ENCODE results near the gene PPOX.

The PPOX gene

DNA sequence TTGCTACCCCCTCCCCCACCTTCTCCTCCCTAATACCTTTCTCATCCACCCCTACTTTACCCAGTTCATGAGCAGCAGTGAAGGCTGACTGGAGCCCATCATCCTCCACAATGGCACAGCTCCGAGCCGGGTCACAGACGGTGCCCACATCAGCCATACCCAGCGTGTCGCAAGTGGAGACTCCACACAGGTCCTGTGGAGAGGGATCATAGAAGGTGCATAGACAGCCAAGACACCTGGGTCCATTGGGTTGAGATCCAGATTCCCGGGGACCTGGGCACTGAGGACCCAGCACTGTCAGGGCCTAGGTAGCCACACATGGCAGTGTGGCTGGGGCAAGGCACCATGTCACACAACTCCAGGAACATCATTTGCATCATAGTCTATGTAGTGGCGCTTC, 29.9 kb downstream of the PPOX start:
- Histone ChIP-seq H3K36me3 (no peaks in the 10 kb centered on the region), H3K4me2 (peak overlapping the region; percentile 44 to 94 (median 78); a peak in 19 of 22 replicates), H3K27ac (peak overlapping the region in 3 of 11 experiments; percentile 49 to 71 (median 50); a peak in 4 of 22 replicates), H3K27me3 (no peaks in the 10 kb centered on the region), H3K9me3 (replicated peaks in 1 of 11) (no peaks in the 10 kb centered on the region), H3K4me1 (peaks cover 68 to 100% (median 88%) of the 10 kb centered on the region in 10 experiments), H3K4me3 (no peak overlapping the region), H4K20me1 (no peaks in the 10 kb centered on the region), H3K9ac (no peak overlapping the region)
- TF ChIP-seq Cebpa-rat (IDR thresholded peaks at IDR 0.05): no peak

DNA sequence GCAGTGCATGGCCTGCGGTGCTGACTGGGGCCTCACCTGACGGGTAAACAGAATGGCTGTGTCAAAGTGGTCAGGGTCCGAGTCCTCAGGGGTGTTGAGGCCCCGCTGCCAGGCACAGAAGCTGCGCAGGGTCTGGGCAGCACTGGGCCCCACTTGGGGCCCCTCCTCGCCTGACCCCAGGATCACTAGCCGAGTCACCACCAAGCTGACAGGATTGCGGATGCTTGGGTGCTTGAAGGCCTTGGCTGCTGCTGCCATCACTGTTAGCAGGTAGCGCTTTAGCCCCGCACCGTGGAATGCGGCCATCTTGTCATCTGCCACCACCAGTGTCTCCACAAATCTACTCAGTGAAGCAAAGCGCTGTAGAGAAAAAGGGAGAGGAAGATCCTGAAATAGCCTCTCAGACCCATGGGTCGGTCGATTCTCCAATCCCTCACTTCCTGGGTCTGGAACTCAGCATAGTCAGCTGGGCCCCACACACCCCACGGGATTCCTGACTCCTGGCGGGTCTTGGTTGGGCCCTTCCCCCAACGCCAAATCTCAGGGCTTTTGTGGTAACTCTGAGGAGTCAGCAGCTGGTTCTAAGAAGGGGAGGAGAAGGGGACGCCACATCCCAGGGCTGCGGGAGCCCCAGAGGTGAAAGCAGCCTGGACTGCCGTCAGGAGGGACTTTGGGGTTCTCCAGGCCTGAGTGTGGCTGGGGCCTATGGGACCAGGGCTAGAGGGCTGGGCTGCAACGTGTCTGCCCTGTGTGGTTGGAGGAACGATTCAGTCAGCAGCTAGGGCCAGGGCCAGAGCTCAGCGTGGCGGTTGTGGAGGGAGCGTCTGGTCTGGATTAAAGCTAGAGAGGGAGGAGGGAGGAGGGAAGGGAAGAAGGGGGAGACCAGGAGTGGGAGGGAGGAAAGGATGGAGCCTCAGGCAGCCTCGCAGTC, 30.6 kb downstream of the PPOX start:
- peak overlapping the region; percentile 44 to 94 (median 78) for H3K4me2 ChIP-seq
- H3K27me3 ChIP-seq: no peaks in the 10 kb centered on the region
- no peaks in the 10 kb centered on the region for H4K20me1 ChIP-seq
- H3K9me3 ChIP-seq (replicated peaks in 1 of 11): no peaks in the 10 kb centered on the region
- TF ChIP-seq Cebpa-rat (IDR thresholded peaks at IDR 0.05): no peak
- H3K27ac ChIP-seq: peak overlapping the region in 10 of 11 experiments; percentile 16 to 71 (median 48); a peak in 21 of 22 replicates
- H3K9ac ChIP-seq: peak overlapping the region in 10 of 11 experiments; percentile 15 to 61 (median 34); a peak in 12 of 22 replicates
- peaks cover 75 to 100% (median 93%) of the 10 kb centered on the region in 10 experiments for H3K4me1 ChIP-seq
- no peaks in the 10 kb centered on the region for H3K36me3 ChIP-seq
- no peak overlapping the region for H3K4me3 ChIP-seq

DNA sequence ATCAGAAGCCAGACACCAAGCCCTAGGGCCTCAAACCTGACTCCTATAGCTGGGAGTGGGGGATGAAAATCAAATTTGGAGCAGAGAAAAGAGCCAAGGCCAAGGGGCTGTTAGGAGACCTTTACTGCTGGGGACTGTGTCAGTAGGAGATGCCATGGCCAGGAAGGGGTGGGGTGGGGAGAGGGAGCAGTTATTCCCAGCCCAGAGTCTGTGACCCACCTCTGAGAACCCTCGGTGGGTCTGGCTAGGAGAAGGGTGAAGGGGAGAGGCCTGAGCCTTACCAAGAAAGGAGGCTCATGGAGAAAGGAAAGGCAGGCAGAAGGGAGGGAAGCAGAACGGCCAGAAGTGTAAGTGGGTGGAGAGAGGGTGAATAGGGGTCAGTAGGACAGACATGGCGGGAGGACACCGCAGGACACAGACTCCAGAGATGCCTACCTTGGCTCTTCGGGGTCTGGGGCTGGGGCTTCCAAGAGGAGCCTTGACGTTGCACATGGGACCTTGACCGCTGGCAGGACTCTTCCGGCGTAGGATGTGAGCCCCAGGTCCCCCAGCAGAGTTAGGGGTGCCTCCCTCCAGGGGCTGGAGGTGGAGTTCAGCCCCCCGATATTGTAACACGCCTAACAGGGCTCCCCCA, 31.5 kb downstream of the PPOX start:
- peaks cover 75 to 94% (median 92%) of the 10 kb centered on the region in 10 experiments for H3K4me1 ChIP-seq
- H3K36me3 ChIP-seq: no peaks in the 10 kb centered on the region
- H3K4me3 ChIP-seq: no peak overlapping the region
- peak overlapping the region in 7 of 11 experiments; percentile 15 to 61 (median 34); a peak in 6 of 22 replicates for H3K9ac ChIP-seq
- H3K9me3 ChIP-seq (replicated peaks in 1 of 11): no peaks in the 10 kb centered on the region
- H3K4me2 ChIP-seq: peak overlapping the region; percentile 44 to 94 (median 78)
- no peaks in the 10 kb centered on the region for H3K27me3 ChIP-seq
- peak overlapping the region in 7 of 11 experiments; percentile 16 to 71 (median 49); a peak in 11 of 22 replicates for H3K27ac ChIP-seq
- no peaks in the 10 kb centered on the region for H4K20me1 ChIP-seq
- TF ChIP-seq Cebpa-rat (IDR thresholded peaks at IDR 0.05): no peak

DNA sequence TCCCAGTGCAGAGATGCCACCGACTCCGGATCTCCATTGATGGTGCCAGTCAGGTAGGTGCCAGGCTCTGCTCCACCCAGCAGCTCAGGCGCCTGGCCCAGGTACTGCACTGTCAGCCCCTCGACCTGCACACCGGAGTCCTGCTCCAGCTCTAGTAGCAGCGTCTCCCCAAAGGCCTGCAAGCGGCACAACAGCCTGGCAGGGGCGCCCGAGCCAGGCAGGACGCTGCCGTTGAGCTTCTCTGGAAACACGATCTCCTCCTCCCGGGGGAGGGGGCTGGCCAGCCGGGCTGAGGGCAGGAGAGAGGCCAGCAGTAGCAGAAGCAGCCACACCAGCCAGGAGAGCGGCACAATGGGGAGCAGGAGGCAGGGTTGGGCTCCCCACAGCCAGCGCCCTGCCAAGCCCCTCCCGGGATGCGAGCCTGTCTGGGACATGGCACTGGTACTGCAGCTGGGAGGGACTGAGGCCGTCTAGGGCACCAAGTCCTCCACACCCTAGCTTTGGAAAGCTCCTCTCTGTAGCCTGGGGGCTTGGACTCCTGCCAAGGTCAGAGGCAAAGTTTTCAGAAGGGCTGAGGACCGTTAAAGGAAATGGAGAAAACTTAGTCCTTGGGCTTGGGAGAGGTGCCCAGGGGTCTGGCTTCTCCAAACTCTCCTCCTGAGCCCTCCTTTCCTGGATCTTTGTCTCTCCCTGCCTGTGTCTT, 32.1 kb downstream of the PPOX start:
- TF ChIP-seq Cebpa-rat (IDR thresholded peaks at IDR 0.05): no peak
- H3K4me2 ChIP-seq: peak overlapping the region; percentile 16 to 94 (median 78); a peak in 19 of 22 replicates
- peaks cover 0 to 3% (median 2%) of the 10 kb centered on the region in 11 experiments; a peak in 13 of 22 replicates for H3K36me3 ChIP-seq
- H3K9ac ChIP-seq: peak overlapping the region in 3 of 11 experiments; percentile 12 to 22 (median 13); a peak in 1 of 22 replicates
- H3K27me3 ChIP-seq: no peaks in the 10 kb centered on the region
- H3K27ac ChIP-seq: peak overlapping the region in 1 of 11 experiments; percentile 4; a peak in 1 of 22 replicates
- H3K4me1 ChIP-seq: peaks cover 75 to 94% (median 92%) of the 10 kb centered on the region in 10 experiments
- H3K4me3 ChIP-seq: no peak overlapping the region
- no peaks in the 10 kb centered on the region for H3K9me3 ChIP-seq (replicated peaks in 1 of 11)
- H4K20me1 ChIP-seq: no peaks in the 10 kb centered on the region

DNA sequence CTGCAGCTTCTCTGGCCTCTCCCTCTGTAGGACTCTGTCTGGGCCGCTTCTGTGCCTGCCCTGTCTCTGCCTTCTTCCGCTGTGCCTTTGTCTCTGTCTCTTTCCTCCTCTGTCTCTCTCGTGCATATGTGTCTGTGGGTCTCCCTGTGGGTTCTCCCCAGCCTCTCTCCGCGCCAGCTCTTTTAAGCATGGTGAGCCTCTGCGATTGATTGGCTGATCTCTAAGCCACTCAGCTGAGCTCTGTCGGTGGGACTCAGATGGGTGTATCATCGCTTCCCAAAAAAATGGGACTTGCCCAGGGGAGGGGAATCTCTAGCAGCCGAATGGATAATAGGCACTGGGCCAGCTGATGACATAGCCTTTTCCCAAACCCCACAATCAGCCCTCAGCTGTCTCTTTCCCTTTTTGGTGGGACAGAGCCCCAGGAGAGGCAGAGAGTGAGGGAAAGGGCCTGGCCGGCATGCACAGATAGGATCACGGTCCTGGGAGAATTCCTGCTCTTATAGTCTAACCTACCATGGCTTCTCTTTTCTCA, 32.7 kb downstream of the PPOX start, which contains the start of gene ADAMTS4:
TSS of gene ADAMTS4 (minus strand) at position 158 of the 535 bp plus-strand sequence. CDS start 427 bp downstream, outside the sequence.
- TF ChIP-seq Cebpa-rat (IDR thresholded peaks at IDR 0.05): no peak
- peaks cover 73 to 93% (median 92%) of the 10 kb centered on the region in 10 experiments for H3K4me1 ChIP-seq
- peak within 1 kb of the TSS; percentile 71 to 94 (median 88); a peak in 21 of 22 replicates for H3K4me2 ChIP-seq

DNA sequence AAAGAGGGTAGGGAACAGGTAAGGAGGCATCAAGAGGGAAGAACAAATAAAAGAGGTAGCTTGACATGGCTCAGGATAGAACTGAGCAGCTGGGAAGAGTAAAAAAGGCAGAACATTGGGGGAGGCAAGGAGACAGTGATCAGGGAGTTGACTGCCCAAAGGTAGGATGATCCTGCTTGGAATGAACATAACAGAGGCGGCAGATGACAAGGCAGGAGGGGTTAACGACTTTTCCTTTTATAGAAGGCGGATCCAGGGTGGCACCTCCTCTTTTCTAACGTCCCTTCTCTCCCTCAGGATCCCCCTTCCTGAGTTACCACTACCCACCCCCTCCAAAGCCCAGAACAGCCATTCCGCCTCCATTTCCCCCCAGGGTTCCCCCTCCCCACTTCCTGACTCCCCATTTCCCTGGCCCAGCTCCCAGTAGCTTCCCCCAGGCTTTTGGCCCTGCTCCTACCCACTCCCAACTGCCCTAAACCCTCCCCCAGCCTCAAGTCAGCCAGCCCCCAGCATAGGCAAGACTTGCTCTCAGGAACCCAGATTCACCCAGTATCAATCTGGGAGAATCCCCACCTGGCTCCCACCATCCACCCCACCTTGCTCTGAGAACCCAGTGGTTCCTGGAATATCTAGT, 33.4 kb downstream of the PPOX start:
- Histone ChIP-seq H3K4me1 (peaks cover 67 to 93% (median 86%) of the 10 kb centered on the region in 10 experiments), H3K9me3 (replicated peaks in 1 of 11) (no peaks in the 10 kb centered on the region), H3K36me3 (peaks cover 3 to 15% (median 14%) of the 10 kb centered on the region in 11 experiments; a peak in 19 of 22 replicates), H3K4me3 (no peak overlapping the region), H3K4me2 (peak overlapping the region; percentile 71 to 94 (median 88)), H3K27ac (peak overlapping the region in 1 of 11 experiments; percentile 92; a peak in 1 of 22 replicates), H3K9ac (no peak overlapping the region; a peak in 1 of 22 replicates), H4K20me1 (no peaks in the 10 kb centered on the region), H3K27me3 (no peaks in the 10 kb centered on the region)
- no peak for TF ChIP-seq Cebpa-rat (IDR thresholded peaks at IDR 0.05)

More for the DNA sequence above, 32.7 kb downstream of the PPOX start, which contains the start of gene ADAMTS4:
- H4K20me1 ChIP-seq: no peaks in the 10 kb centered on the region
- no peak within 1 kb of the TSS for H3K4me3 ChIP-seq
- peak within 1 kb of the TSS in 3 of 11 experiments; percentile 12 to 22 (median 13); a peak in 2 of 22 replicates for H3K9ac ChIP-seq
- H3K27me3 ChIP-seq: no peaks in the 10 kb centered on the region
- H3K9me3 ChIP-seq (replicated peaks in 1 of 11): no peaks in the 10 kb centered on the region
- peaks cover 0 to 9% (median 8%) of the 10 kb centered on the region in 11 experiments; a peak in 16 of 22 replicates for H3K36me3 ChIP-seq
- H3K27ac ChIP-seq: peak within 1 kb of the TSS in 2 of 11 experiments; percentile 4 to 92; a peak in 1 of 22 replicates

DNA sequence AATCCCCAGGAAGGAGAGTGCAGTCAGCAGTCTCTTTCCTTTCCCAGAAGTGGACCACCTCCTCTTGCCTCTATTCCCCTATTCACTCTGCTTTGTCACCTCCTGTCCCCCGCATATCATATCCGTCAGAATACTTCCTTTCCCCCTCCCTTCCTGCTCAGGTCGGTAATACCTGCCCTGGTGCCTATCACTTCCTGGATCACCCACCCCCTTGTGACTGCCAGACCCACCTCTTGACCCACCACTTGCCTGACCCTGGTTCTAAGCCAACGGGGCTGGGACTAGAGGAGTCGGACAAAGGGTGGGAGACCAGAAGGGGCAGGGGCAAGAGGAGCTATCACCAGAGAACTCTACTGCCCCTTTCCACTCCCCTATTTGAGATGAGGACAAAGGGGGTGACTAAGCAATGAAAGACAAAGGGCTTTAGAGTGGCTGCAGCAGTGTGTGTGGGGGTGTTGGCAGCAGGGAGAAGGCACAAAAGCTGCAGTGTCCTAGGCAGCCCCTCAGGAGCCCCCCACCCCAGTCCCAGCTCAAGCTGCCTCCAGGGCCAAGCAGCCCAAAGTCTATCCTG, 34.3 kb downstream of the PPOX start:
- no peak overlapping the region for H3K4me3 ChIP-seq
- no peaks in the 10 kb centered on the region for H3K9me3 ChIP-seq (replicated peaks in 1 of 11)
- peaks cover 58 to 93% (median 77%) of the 10 kb centered on the region in 10 experiments for H3K4me1 ChIP-seq
- H3K27ac ChIP-seq: peak overlapping the region; percentile 82 to 93 (median 90)
- no peaks in the 10 kb centered on the region for H4K20me1 ChIP-seq
- TF ChIP-seq Cebpa-rat (IDR thresholded peaks at IDR 0.05): no peak
- H3K27me3 ChIP-seq: no peaks in the 10 kb centered on the region
- H3K4me2 ChIP-seq: peak overlapping the region; percentile 71 to 94 (median 88)
- H3K36me3 ChIP-seq: peaks cover 3 to 24% (median 20%) of the 10 kb centered on the region in 11 experiments; a peak in 20 of 22 replicates
- H3K9ac ChIP-seq: peak overlapping the region in 7 of 11 experiments; percentile 30 to 89 (median 83); a peak in 8 of 22 replicates
